T-helper 1 cell (primary cell): ENCODE data around the gene RCVRN.

Experiments
- DNase-seq, 5 donors: peaks; one replicate each; pipeline ENCODE4 v3.0.0-alpha.2; 2012 to 2020

Gene RCVRN

GRCh38 chr17:9895923-9896322 lies 9.1 kb downstream of the RCVRN start:
- no peak for DNase-seq

GRCh38 chr17:9894231-9894630 lies 10.8 kb downstream of the RCVRN start:
- DNase-seq: no peak

GRCh38 chr17:9893411-9894012 lies 11.6 kb downstream of the RCVRN start:
- no peak for DNase-seq

GRCh38 chr17:9890124-9890523 lies 14.9 kb downstream of the RCVRN start:
- DNase-seq: no peak

GRCh38 chr17:9887508-9887907 lies 17.6 kb downstream of the RCVRN start:
- no peak for DNase-seq

GRCh38 chr17:9886141-9886930 lies 18.7 kb downstream of the RCVRN start:
- DNase-seq: no peak

GRCh38 chr17:9883451-9883850 lies 21.6 kb downstream of the RCVRN start:
- no peak for DNase-seq

GRCh38 chr17:9880582-9880999 lies 24.5 kb downstream of the RCVRN start:
- DNase-seq: no peak

GRCh38 chr17:9878786-9879525 lies 26.1 kb downstream of the RCVRN start:
- no peak for DNase-seq

- DNase-seq: no peak
These were observed 26.7 kb downstream of the RCVRN start for GRCh38 chr17:9878356-9878755.

GRCh38 chr17:9875441-9875840 lies 29.6 kb downstream of the RCVRN start:
- no peak for DNase-seq

GRCh38 chr17:9874722-9875121 lies 30.3 kb downstream of the RCVRN start:
- no peak for DNase-seq

GRCh38 chr17:9872852-9873251 lies 32.2 kb downstream of the RCVRN start:
- no peak for DNase-seq

GRCh38 chr17:9868552-9868951 lies 36.5 kb downstream of the RCVRN start:
- DNase-seq: no peak

GRCh38 chr17:9865586-9865985 lies 39.5 kb downstream of the RCVRN start:
- DNase-seq: no peak

- no peak for DNase-seq
These were observed 42.1 kb downstream of the RCVRN start for GRCh38 chr17:9862949-9863348.

GRCh38 chr17:9862220-9862619 lies 42.9 kb downstream of the RCVRN start:
- DNase-seq: no peak

GRCh38 chr17:9860851-9861250 lies 44.2 kb downstream of the RCVRN start:
- DNase-seq: no peak

- no peak for DNase-seq
These were observed 45.3 kb downstream of the RCVRN start for GRCh38 chr17:9859781-9860180.

- no peak for DNase-seq
These were observed 50.0 kb downstream of the RCVRN start for GRCh38 chr17:9855036-9855435.

- no peak for DNase-seq
These were observed 50.8 kb downstream of the RCVRN start for GRCh38 chr17:9854255-9854654.

GRCh38 chr17:9850151-9850550 lies 54.9 kb downstream of the RCVRN start:
- no peak for DNase-seq
